Gastroesophageal sphincter (tissue), 3 donors: ENCODE measurements around the gene ISG15.

ENCODE experiments used
- EP300 ChIP-seq: sonication (generic); formaldehyde crosslinking; IDR thresholded peaks from one replicate; pipeline ENCODE4 v1.6.1; 2017; ENCODE audit warnings: antibody characterized with exemption, mild to moderate bottlenecking
- TF ChIP-seq, protein P1 (sequence below), 4 experiments: fragments of 200-600 bp in 2 of 4; fragments of 450-650 bp in 2 of 4; sonication (generic) in 1 of 4; IDR thresholded peaks; one replicate each; pipeline ENCODE4 v1.5.1; 2017 to 2019; ENCODE audit warnings: antibody characterized with exemption in 4 of 4, mild to moderate bottlenecking in 2 of 4, moderate library complexity in 2 of 4

DNA sequence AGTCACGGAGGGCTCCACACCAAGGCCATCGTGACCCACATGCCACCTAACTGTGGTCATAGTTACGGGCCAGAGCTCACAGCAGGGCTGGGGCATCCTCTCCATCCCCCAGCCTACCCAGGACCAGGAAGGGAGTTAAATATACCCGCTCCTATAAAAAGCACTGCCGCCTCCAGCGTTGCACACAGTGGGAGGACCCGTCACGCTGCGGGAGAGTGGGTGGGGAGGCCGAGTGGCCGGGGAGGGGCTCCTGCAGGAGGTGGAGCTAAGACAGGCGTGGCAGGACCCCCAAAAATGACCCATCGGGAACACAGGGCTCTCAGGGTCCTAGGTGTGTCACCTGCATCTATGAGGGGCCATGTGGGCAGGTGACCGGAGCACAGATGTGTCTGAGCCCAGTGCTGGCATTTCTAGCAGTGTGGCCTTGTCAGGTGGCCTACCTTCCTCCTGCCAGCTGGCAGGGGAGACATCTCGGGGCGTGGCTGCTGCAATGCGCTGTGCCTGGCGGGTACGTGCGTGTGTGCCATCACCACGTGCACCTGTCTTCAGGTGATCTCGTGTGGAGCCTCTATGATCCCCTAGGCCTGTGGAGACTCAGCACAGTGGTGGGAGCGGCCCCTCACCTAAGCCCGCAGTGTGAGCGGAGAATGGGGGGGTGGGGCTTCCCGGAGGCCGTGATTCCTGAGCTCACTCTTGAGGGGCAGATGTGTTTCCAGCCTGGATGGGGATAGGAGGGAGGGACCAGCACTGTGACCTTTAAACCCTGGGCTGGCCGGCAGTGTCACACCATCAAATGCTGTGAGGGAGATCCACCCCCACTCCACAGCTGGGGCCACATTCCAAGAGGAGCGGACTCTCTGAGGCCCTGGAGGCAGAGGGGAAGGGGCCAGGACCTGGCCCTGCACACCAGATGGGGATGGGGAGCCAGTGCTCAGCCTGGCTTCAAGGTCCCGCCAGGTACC is 24.4 kb downstream of the ISG15 start:
- TF ChIP-seq, protein P1, sequence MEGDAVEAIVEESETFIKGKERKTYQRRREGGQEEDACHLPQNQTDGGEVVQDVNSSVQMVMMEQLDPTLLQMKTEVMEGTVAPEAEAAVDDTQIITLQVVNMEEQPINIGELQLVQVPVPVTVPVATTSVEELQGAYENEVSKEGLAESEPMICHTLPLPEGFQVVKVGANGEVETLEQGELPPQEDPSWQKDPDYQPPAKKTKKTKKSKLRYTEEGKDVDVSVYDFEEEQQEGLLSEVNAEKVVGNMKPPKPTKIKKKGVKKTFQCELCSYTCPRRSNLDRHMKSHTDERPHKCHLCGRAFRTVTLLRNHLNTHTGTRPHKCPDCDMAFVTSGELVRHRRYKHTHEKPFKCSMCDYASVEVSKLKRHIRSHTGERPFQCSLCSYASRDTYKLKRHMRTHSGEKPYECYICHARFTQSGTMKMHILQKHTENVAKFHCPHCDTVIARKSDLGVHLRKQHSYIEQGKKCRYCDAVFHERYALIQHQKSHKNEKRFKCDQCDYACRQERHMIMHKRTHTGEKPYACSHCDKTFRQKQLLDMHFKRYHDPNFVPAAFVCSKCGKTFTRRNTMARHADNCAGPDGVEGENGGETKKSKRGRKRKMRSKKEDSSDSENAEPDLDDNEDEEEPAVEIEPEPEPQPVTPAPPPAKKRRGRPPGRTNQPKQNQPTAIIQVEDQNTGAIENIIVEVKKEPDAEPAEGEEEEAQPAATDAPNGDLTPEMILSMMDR (IDR thresholded peaks at IDR 0.05), result no peak
- no peak for TF ChIP-seq EP300
